Brain microvascular endothelial cell (primary cell): Measurements from ENCODE around the gene AP4M1.
A peak's percentile ranks its signal among the peaks of the same experiment; 100 is the strongest.

ENCODE experiments used
- DNase-seq: peaks from one replicate; pipeline ENCODE4 v3.0.0-alpha.2; 2020
- H3K27ac ChIP-seq: fragments of 250-450 bp; sonication (Bioruptor Pico); 2 replicates; pipeline ENCODE4 v1.5.1; 2020; ENCODE audit warnings: mild to moderate bottlenecking, moderate library complexity
- H3K27me3 ChIP-seq: fragments of 250-450 bp; sonication (Bioruptor Pico); replicated peaks from 2 replicates; pipeline ENCODE4 v1.5.1; 2020; ENCODE audit warnings: mild to moderate bottlenecking
- H3K36me3 ChIP-seq: fragments of 250-450 bp; sonication (Bioruptor Pico); replicated peaks from 2 replicates; pipeline ENCODE4 v1.5.1; 2020; ENCODE audit warnings: mild to moderate bottlenecking
- H3K4me3 ChIP-seq: 2 replicates; pipeline ENCODE4 v1.5.1; 2011; ENCODE audit warnings: low read depth, mild to moderate bottlenecking, control low read depth, low read length, moderate library complexity
- CTCF ChIP-seq: IDR thresholded peaks from 2 replicates; pipeline ENCODE4 v1.5.1; 2011; ENCODE audit warnings: low read depth, mild to moderate bottlenecking, moderate library complexity, low read length, control low read depth, inconsistent platforms; ENCODE audit errors: missing control alignments
- in situ Hi-C: cut with HindIII; loops from 2 replicates; pipeline ENCODE4 v1.10.0; 2017; ENCODE audit warnings: low sequenced_read_pairs, low pct_ligation_motif_present

AP4M1 gene

GRCh38 chr7:100081535-100082102 lies 19.8 kb upstream of the AP4M1 start, which contains the start of gene ZNF3:
TSS of gene ZNF3 (minus strand) at chr7:100081723. CDS start at chr7:100077357, 4,366 bp downstream.
- peak; percentile 79 for TF ChIP-seq CTCF
- in situ Hi-C loops: loop anchor here (25.0 kb wide), 1 partner anchor 94 kb away; the partner anchor contains the start of gene AZGP1
- H3K27ac ChIP-seq: peak within 1 kb of the TSS; percentile 77

GRCh38 chr7:100082978-100083377 lies 18.5 kb upstream of the AP4M1 start:
- H3K27me3 ChIP-seq: no peaks in the 10 kb centered on the region
- TF ChIP-seq CTCF: no peak
- in situ Hi-C loops: loop anchor here (25.0 kb wide), 1 partner anchor 96 kb away; the partner anchor contains the start of gene AZGP1
- peaks cover 11% of the 10 kb centered on the region for H3K36me3 ChIP-seq
- H3K4me3 ChIP-seq: no peak overlapping the region
- DNase-seq: no peak
- peak overlapping the region; percentile 76 for H3K27ac ChIP-seq

More at GRCh38 chr7:100081535-100082102, 19.8 kb upstream of the AP4M1 start, which contains the start of gene ZNF3:
- DNase-seq: peak; percentile 98
- peak within 1 kb of the TSS; percentile 96 for H3K4me3 ChIP-seq
- H3K36me3 ChIP-seq: peaks cover 19% of the 10 kb centered on the region
- H3K27me3 ChIP-seq: no peaks in the 10 kb centered on the region

GRCh38 chr7:100085515-100085914 lies 15.9 kb upstream of the AP4M1 start:
- Histone ChIP-seq H3K27me3 (no peaks in the 10 kb centered on the region), H3K27ac (no peak overlapping the region), H3K4me3 (no peak overlapping the region), H3K36me3 (peaks cover 2% of the 10 kb centered on the region)
- in situ Hi-C loops: loop anchor here (25.0 kb wide), 1 partner anchor 98 kb away; the partner anchor contains the start of gene AZGP1
- DNase-seq: no peak
- TF ChIP-seq CTCF: no peak

DNA sequence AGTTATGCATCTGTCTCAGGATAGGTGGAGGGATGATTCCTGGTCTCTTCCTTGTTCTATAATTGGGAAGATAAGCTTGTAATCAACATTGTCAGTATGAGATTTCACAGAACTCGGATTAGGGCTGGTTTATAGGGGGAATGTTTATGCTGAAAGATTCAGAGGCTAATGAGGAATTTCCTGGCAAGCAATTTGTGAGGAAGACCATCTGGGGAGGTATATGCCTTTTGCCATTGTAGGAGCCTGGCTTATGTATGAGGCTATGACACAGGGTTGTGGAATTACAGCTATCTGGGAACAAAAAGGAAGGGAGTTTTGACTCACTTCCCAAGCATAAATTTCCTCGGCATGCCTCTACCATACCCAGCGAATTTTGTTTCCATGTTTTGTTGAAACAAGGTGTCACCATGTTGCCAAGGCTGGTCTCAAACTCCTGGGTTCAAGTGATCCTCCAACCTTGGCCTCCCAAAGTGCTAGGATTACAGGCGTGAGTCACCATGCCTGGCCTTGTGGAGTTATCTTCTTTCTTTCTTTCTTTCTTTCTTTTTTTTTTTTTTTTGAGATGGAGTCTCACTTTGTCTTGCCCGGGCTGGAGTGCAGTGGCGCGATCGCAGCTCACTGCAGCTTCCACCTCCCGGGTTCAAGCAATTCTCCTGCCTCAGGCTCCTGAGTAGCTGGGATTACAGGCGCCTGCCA lies 14.2 kb upstream of the AP4M1 start:
- in situ Hi-C loops: loop anchor here (25.0 kb wide), 1 partner anchor 100 kb away; the partner anchor contains the start of gene AZGP1
- peak overlapping the region; percentile 81 for H3K27ac ChIP-seq

DNA sequence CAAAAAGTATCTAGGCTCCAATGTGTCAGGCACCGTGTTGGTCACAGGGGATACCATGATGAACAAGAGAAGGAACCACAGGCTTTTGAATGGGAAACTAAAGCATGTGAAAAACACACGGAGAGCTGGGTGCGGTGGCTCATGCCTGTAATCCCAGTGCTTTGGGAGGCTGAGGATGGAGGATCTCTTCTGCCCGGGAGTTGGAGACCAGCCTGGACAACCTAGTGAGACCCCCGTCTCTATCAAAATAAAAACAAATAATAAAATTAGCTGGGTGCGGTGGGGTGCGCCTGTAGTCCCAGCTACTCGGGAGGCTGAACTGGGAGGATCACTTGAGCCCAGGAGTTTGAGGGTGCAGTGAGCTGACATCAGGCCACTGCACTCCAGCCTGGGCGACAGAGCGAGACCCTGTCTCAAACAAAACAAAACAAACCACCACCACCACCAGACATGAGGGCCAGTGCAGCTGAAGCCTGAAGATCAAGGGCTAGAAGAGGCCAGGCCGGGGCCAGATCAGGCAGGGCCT lies 13.3 kb upstream of the AP4M1 start:
- peak overlapping the region; percentile 87 for H3K4me3 ChIP-seq
- peak overlapping the region; percentile 88 for H3K27ac ChIP-seq
- no peaks in the 10 kb centered on the region for H3K27me3 ChIP-seq
- peaks cover 29% of the 10 kb centered on the region for H3K36me3 ChIP-seq
- in situ Hi-C loops: loop anchor here (25.0 kb wide), 1 partner anchor 101 kb away; the partner anchor contains the start of gene AZGP1
- DNase-seq: no peak
- no peak for TF ChIP-seq CTCF

More for the DNA sequence above, 14.2 kb upstream of the AP4M1 start:
- no peaks in the 10 kb centered on the region for H3K27me3 ChIP-seq
- DNase-seq: peak; percentile 87
- no peak overlapping the region for H3K4me3 ChIP-seq
- no peak for TF ChIP-seq CTCF
- H3K36me3 ChIP-seq: peaks cover 19% of the 10 kb centered on the region
